ENCODE data around the gene PIK3CB. TPM values are rescaled to one million over a fixed set of nuclear protein-coding genes. Genes with fewer than 3 reads are reported as not detected.
"Not testable (repeated sequence)": the region's sequence is repeated elsewhere in the genome, so short reads cannot be mapped to it uniquely, and the experiment has no call there.

Gene PIK3CB
- total RNA-seq, 1 donor from 2014 or later: 16.7 TPM

GRCh38 chr3:138687236-138687635 lies 147.5 kb downstream of the PIK3CB start:
- Mint-ChIP-seq H3K36me3 (ENCODE audit: unreplicated experiment) (peaks cover 5% of the 10 kb centered on the region), H3K9me3 (ENCODE audit: unreplicated experiment) (no peaks in the 10 kb centered on the region), H3K4me1 (ENCODE audit: unreplicated experiment) (peaks cover 16% of the 10 kb centered on the region), H3K4me3 (ENCODE audit: unreplicated experiment) (no peak overlapping the region), H3K27ac (ENCODE audit: unreplicated experiment) (peak overlapping the region; percentile 90), H3K27me3 (ENCODE audit: unreplicated experiment) (no peaks in the 10 kb centered on the region)
- TF ChIP-seq CTCF (IDR thresholded peaks at IDR 0.05): no peak
- DNase-seq (ENCODE audit: extremely low spot score, unreplicated experiment): no peak

GRCh38 chr3:138686771-138687221 lies 147.9 kb downstream of the PIK3CB start:
- Mint-ChIP-seq H3K9me3 (ENCODE audit: unreplicated experiment) (no peaks in the 10 kb centered on the region), H3K27me3 (ENCODE audit: unreplicated experiment) (no peaks in the 10 kb centered on the region), H3K4me1 (ENCODE audit: unreplicated experiment) (peaks cover 17% of the 10 kb centered on the region), H3K4me3 (ENCODE audit: unreplicated experiment) (no peak overlapping the region), H3K27ac (ENCODE audit: unreplicated experiment) (peak overlapping the region; percentile 90), H3K36me3 (ENCODE audit: unreplicated experiment) (peaks cover 5% of the 10 kb centered on the region)
- no peak for TF ChIP-seq CTCF (IDR thresholded peaks at IDR 0.05)
- DNase-seq (ENCODE audit: extremely low spot score, unreplicated experiment): no peak

GRCh38 chr3:138684396-138684795 lies 150.3 kb downstream of the PIK3CB start:
- no peaks in the 10 kb centered on the region for H3K27me3 Mint-ChIP-seq (ENCODE audit: unreplicated experiment)
- TF ChIP-seq CTCF (IDR thresholded peaks at IDR 0.05): no peak
- peaks cover 4% of the 10 kb centered on the region for H3K36me3 Mint-ChIP-seq (ENCODE audit: unreplicated experiment)
- H3K9me3 Mint-ChIP-seq (ENCODE audit: unreplicated experiment): no peaks in the 10 kb centered on the region
- H3K4me1 Mint-ChIP-seq (ENCODE audit: unreplicated experiment): peaks cover 22% of the 10 kb centered on the region
- H3K27ac Mint-ChIP-seq (ENCODE audit: unreplicated experiment): no peak overlapping the region
- H3K4me3 Mint-ChIP-seq (ENCODE audit: unreplicated experiment): no peak overlapping the region
- DNase-seq (ENCODE audit: extremely low spot score, unreplicated experiment): no peak

- H3K4me3 Mint-ChIP-seq (ENCODE audit: unreplicated experiment): no peak overlapping the region
- peaks cover 4% of the 10 kb centered on the region for H3K36me3 Mint-ChIP-seq (ENCODE audit: unreplicated experiment)
- peaks cover 21% of the 10 kb centered on the region for H3K4me1 Mint-ChIP-seq (ENCODE audit: unreplicated experiment)
- no peak overlapping the region for H3K27ac Mint-ChIP-seq (ENCODE audit: unreplicated experiment)
- no peaks in the 10 kb centered on the region for H3K27me3 Mint-ChIP-seq (ENCODE audit: unreplicated experiment)
- H3K9me3 Mint-ChIP-seq (ENCODE audit: unreplicated experiment): no peaks in the 10 kb centered on the region
- no peak for DNase-seq (ENCODE audit: extremely low spot score, unreplicated experiment)
- TF ChIP-seq CTCF (IDR thresholded peaks at IDR 0.05): no peak
Measured at GRCh38 chr3:138682648-138683047, 152.1 kb downstream of the PIK3CB start.

- Mint-ChIP-seq H3K27me3 (ENCODE audit: unreplicated experiment) (no peaks in the 10 kb centered on the region), H3K36me3 (ENCODE audit: unreplicated experiment) (peaks cover 9% of the 10 kb centered on the region), H3K4me3 (ENCODE audit: unreplicated experiment) (no peak overlapping the region), H3K9me3 (ENCODE audit: unreplicated experiment) (peaks cover 2% of the 10 kb centered on the region), H3K27ac (ENCODE audit: unreplicated experiment) (no peak overlapping the region), H3K4me1 (ENCODE audit: unreplicated experiment) (peaks cover 11% of the 10 kb centered on the region)
- no peak for DNase-seq (ENCODE audit: extremely low spot score, unreplicated experiment)
- no peak for TF ChIP-seq CTCF (IDR thresholded peaks at IDR 0.05)
Measured at GRCh38 chr3:138681463-138682220, 153.1 kb downstream of the PIK3CB start.

- H3K9me3 Mint-ChIP-seq (ENCODE audit: unreplicated experiment); H3K27ac Mint-ChIP-seq (ENCODE audit: unreplicated experiment); H3K4me3 Mint-ChIP-seq (ENCODE audit: unreplicated experiment); H3K27me3 Mint-ChIP-seq (ENCODE audit: unreplicated experiment); H3K4me1 Mint-ChIP-seq (ENCODE audit: unreplicated experiment); DNase-seq (ENCODE audit: extremely low spot score, unreplicated experiment): not testable (repeated sequence)
- peaks cover 13% of the 10 kb centered on the region for H3K36me3 Mint-ChIP-seq (ENCODE audit: unreplicated experiment)
Measured at GRCh38 chr3:138680974-138681373, 153.8 kb downstream of the PIK3CB start.
